OCI-LY7 (cell line): ENCODE results near the gene COL6A2. TPM values are rescaled to one million over a fixed set of nuclear protein-coding genes. Genes with fewer than 3 reads are reported as not detected.

Experiments used
- BruUV-seq: library from RNA; stranded (reverse); fragments of 400-500 nt; replicated peaks from 2 replicates; lab custom pipeline; 2021; lab: Mats Ljungman, UMichigan
- CTCF ChIA-PET: fragments of 300-600 bp; sonication (Branson Sonifier 250); formaldehyde crosslinking; loops from one replicate; lab custom pipeline; 2022; ENCODE audit warnings: antibody characterized with exemption; ENCODE audit not compliant: unreplicated experiment; lab: Charles Lee
- POLR2A ChIA-PET: fragments of 300-600 bp; sonication (Branson Sonifier 250); formaldehyde crosslinking; loops from one replicate; lab custom pipeline; 2022; ENCODE audit warnings: antibody characterized with exemption; lab: Charles Lee
- DNase-seq: peaks from one replicate; pipeline ENCODE4 v3.0.0-alpha.2; 2015; ENCODE audit warnings: low spot score
- H2AFZ ChIP-seq: fragments of 200-600 bp; sonication (generic), shearing (Covaris generic); 2 replicates; pipeline ENCODE4 v1.6.1; 2014; ENCODE audit warnings: mild to moderate bottlenecking, antibody characterized with exemption, low read length, moderate library complexity
- H3K27ac ChIP-seq: fragments of 200-600 bp; sonication (generic); 2 replicates; pipeline ENCODE4 v1.5.1; 2014; ENCODE audit warnings: mixed run types, low read depth, mild to moderate bottlenecking, moderate library complexity, low read length, inconsistent platforms; ENCODE audit not compliant: poor library complexity, severe bottlenecking
- H3K36me3 ChIP-seq: fragments of 200-600 bp; sonication (generic); 2 replicates; pipeline ENCODE4 v1.6.1; 2014; ENCODE audit warnings: mild to moderate bottlenecking, antibody characterized with exemption, low read length, moderate library complexity, mixed read lengths; ENCODE audit not compliant: insufficient read depth
- H3K4me1 ChIP-seq: fragments of 200-600 bp; sonication (generic); 2 replicates; pipeline ENCODE4 v1.5.1; 2014; ENCODE audit warnings: mild to moderate bottlenecking, low read length; ENCODE audit not compliant: insufficient read depth, poor library complexity, severe bottlenecking
- H3K4me2 ChIP-seq: fragments of 200-600 bp; sonication (generic); 2 replicates; pipeline ENCODE4 v1.6.1; 2014; ENCODE audit warnings: mild to moderate bottlenecking, low read length
- H3K4me3 ChIP-seq: fragments of 200-600 bp; sonication (generic); 2 replicates; pipeline ENCODE4 v1.5.1; 2014; ENCODE audit warnings: mild to moderate bottlenecking, low read depth, low read length; ENCODE audit not compliant: poor library complexity, severe bottlenecking
- H3K79me2 ChIP-seq: fragments of 200-600 bp; sonication (generic); 2 replicates; pipeline ENCODE4 v1.6.1; 2016; ENCODE audit warnings: low read depth, mild to moderate bottlenecking, low read length, moderate library complexity, mixed read lengths; ENCODE audit not compliant: insufficient read depth
- H3K9me2 ChIP-seq: fragments of 200-600 bp; sonication (generic); 2 replicates; pipeline ENCODE4 v1.6.1; 2016; ENCODE audit warnings: mild to moderate bottlenecking, low read length, mixed read lengths; ENCODE audit not compliant: insufficient read depth
- H3K9me3 ChIP-seq: fragments of 200-600 bp; sonication (generic); 2 replicates; pipeline ENCODE4 v1.6.1; 2014; ENCODE audit warnings: mild to moderate bottlenecking, mixed run types, low read length, mixed read lengths
- H4K20me1 ChIP-seq: fragments of 200-600 bp; sonication (generic); 2 replicates; pipeline ENCODE4 v1.6.1; 2014; ENCODE audit warnings: mild to moderate bottlenecking, antibody characterized with exemption, low read length, moderate library complexity, mixed read lengths; ENCODE audit not compliant: insufficient read depth
- EZH2phosphoT487 ChIP-seq: fragments of 200-600 bp; sonication (generic); IDR thresholded peaks from 2 replicates; pipeline ENCODE4 v1.6.1; 2018; ENCODE audit warnings: low read depth, borderline replicate concordance, mild to moderate bottlenecking, mixed run types, antibody characterized with exemption, low read length, moderate library complexity, mixed read lengths
- intact Hi-C: fragments of 100-400 bp; cut with micrococcal nuclease; formaldehyde crosslinking; loops from one replicate; pipeline ENCODE4 v1.10.0; 2022; ENCODE audit not compliant: unreplicated experiment
- total RNA-seq, 2 experiments: library from RNA; depleted of rRNA in 1 of 2; stranded (reverse); fragments of >200 nt in 1 of 2; shearing (Covaris generic) in 1 of 2; gene quantifications; 2 replicates each; pipeline ENCODE4 v1.2.3, GENCODE V29; 2014 to 2022
- TF ChIP-seq, protein P1 (sequence below): fragments of 200-600 bp; sonication (generic); conservative IDR thresholded peaks from 2 replicates; pipeline ENCODE4 v1.5.1; 2014; ENCODE audit warnings: mild to moderate bottlenecking, antibody characterized with exemption, low read length, moderate library complexity, mixed read lengths

Gene COL6A2
- total RNA-seq, 2 experiments from 2014 or later, result not detected

DNA sequence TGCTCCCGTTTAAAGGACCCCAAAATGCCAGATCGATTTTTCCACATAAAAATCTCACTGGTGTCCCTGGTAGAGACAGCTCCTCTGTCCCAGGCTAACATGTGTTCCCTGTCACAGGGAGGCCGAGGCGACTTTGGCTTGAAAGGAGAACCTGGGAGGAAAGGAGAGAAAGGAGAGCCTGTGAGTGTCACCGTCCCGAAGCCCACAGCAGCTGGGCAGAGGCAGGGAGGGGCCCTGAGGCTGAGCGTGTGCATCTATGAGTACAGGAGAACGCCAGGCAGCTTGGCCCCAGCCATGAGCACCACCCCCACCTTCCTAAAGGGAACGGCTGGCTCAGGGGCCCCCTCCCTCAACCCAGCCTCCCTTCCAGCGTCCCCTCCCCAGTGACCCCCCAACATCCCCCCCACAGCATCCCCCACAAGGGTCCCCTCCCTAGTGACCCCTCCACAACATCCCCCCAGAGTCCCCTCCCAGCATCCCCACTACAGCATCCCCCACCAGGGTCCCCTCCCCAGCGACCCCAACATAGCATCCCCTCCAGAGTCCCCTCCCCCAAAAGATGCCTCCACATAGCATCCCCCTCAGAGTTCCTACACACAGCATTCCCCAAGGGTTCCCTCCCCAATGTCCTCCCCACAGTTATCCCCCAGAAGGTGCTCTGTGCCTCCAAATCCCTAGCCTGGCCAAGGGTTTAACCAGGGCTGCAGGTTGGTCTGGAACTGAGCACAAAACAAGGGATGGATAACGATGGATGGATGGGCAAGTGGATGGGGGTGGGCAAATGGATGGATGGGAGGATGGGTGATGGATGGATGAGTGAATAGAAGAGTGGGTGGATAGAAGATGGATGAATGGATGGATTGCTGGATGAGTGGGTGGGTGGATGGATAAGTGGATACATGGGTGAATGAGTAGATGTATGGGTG is 25.1 kb downstream of the COL6A2 start:
- no peak for TF ChIP-seq EZH2phosphoT487
- TF ChIP-seq, protein P1, sequence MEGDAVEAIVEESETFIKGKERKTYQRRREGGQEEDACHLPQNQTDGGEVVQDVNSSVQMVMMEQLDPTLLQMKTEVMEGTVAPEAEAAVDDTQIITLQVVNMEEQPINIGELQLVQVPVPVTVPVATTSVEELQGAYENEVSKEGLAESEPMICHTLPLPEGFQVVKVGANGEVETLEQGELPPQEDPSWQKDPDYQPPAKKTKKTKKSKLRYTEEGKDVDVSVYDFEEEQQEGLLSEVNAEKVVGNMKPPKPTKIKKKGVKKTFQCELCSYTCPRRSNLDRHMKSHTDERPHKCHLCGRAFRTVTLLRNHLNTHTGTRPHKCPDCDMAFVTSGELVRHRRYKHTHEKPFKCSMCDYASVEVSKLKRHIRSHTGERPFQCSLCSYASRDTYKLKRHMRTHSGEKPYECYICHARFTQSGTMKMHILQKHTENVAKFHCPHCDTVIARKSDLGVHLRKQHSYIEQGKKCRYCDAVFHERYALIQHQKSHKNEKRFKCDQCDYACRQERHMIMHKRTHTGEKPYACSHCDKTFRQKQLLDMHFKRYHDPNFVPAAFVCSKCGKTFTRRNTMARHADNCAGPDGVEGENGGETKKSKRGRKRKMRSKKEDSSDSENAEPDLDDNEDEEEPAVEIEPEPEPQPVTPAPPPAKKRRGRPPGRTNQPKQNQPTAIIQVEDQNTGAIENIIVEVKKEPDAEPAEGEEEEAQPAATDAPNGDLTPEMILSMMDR, result no peak
- CTCF ChIA-PET, result no interaction called here
- H3K27ac ChIP-seq, result no peak overlapping the region
- DNase-seq, result no peak
- intact Hi-C loops, result no loop called here
- H3K79me2 ChIP-seq, result no peaks in the 10 kb centered on the region
- H3K9me3 ChIP-seq, result no peaks in the 10 kb centered on the region
- no peaks in the 10 kb centered on the region for H3K9me2 ChIP-seq
- H3K4me1 ChIP-seq, result no peaks in the 10 kb centered on the region
- BruUV-seq, result no TSS peak
- H3K4me3 ChIP-seq, result no peak overlapping the region
- no peak overlapping the region for H3K4me2 ChIP-seq
- POLR2A ChIA-PET, result no interaction called here
- H2AFZ ChIP-seq, result no peak overlapping the region
- H4K20me1 ChIP-seq, result no peaks in the 10 kb centered on the region
- no peaks in the 10 kb centered on the region for H3K36me3 ChIP-seq

DNA sequence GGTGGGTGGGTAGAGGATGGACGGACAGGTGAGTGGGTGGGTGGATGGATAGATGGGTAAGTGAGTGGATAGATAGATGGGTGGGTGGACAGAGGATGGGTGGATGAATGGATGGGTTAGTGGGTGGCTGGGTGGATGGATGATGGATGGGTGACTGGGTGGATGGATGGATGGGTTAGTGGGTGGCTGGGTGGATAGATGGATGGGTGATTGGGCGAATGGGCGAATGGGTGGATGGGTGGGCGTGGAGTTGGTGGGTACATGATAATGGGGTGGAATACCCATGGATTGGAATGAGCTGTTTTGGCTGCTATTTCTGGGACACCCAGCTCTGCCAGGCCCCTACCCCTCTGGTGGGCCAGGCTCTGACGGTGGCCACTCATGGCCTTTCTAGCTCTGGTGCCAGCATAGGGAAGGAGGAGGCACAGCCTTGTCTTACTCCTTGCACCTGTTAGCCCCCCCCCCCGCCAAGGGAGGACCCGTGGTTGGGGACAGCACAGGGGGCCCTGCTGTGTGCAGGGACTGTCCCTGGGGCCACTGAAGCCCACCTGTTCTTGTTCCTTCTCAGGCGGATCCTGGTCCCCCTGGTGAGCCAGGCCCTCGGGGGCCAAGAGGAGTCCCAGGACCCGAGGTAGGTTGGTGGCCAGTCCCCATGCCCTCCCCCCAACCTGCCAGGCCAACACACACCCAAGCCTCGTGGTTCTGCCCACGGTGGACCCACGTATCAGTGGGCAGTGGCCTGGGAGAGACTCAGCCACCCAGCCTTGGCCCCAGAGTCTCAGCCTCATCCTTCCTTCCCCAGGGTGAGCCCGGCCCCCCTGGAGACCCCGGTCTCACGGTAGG is 26.4 kb downstream of the COL6A2 start:
- CTCF ChIA-PET, result no interaction called here
- DNase-seq, result no peak
- no peak overlapping the region for H3K4me2 ChIP-seq
- H4K20me1 ChIP-seq, result no peaks in the 10 kb centered on the region
- no peak for TF ChIP-seq EZH2phosphoT487
- TF ChIP-seq, protein P1, result no peak
- no peaks in the 10 kb centered on the region for H3K9me2 ChIP-seq
- no peak overlapping the region for H2AFZ ChIP-seq
- no peaks in the 10 kb centered on the region for H3K9me3 ChIP-seq
- intact Hi-C loops, result no loop called here
- no TSS peak for BruUV-seq
- no peaks in the 10 kb centered on the region for H3K36me3 ChIP-seq
- no peak overlapping the region for H3K4me3 ChIP-seq
- POLR2A ChIA-PET, result no interaction called here
- no peaks in the 10 kb centered on the region for H3K4me1 ChIP-seq
- H3K27ac ChIP-seq, result no peak overlapping the region
- no peaks in the 10 kb centered on the region for H3K79me2 ChIP-seq
